Type B pancreatic cell (in vitro differentiated cells): ENCODE data around the gene GNPAT. TPM values are rescaled to one million over a fixed set of nuclear protein-coding genes. Genes with fewer than 3 reads are reported as not detected.

Experiments used
- DNase-seq: peaks from one replicate; pipeline ENCODE4 v3.0.0; 2021; ENCODE audit warnings: mixed read lengths; ENCODE audit not compliant: unreplicated experiment; ENCODE audit errors: extremely low spot score
- H3K27ac Mint-ChIP-seq: 2 replicates; pipeline ENCODE4 v1.8.0; 2021; ENCODE audit warnings: mild to moderate bottlenecking, mixed read lengths
- H3K27me3 Mint-ChIP-seq: 2 replicates; pipeline ENCODE4 v1.8.0; 2021; ENCODE audit warnings: mixed read lengths
- H3K36me3 Mint-ChIP-seq: 2 replicates; pipeline ENCODE4 v1.8.0; 2021; ENCODE audit warnings: mixed read lengths
- H3K4me1 Mint-ChIP-seq: one replicate; pipeline ENCODE4 v1.8.0; 2021; ENCODE audit warnings: mixed read lengths; ENCODE audit not compliant: unreplicated experiment
- H3K4me3 Mint-ChIP-seq: 2 replicates; pipeline ENCODE4 v1.8.0; 2021; ENCODE audit warnings: mild to moderate bottlenecking, mixed read lengths
- H3K9me3 Mint-ChIP-seq: 2 replicates; pipeline ENCODE4 v1.8.0; 2021; ENCODE audit warnings: mixed read lengths
- total RNA-seq: library from RNA; stranded (reverse); gene quantifications from 2 replicates; pipeline ENCODE4 v1.2.1, GENCODE V29; 2021; ENCODE audit warnings: low replicate concordance
- TF ChIP-seq, protein P1 (sequence below): fragments of 200-600 bp; sonication (generic); conservative IDR thresholded peaks from 2 replicates; pipeline ENCODE4 v1.5.0; 2021; ENCODE audit warnings: antibody characterized with exemption, mild to moderate bottlenecking

The GNPAT gene
- total RNA-seq, 1 donor from 2014 or later = 54.3 TPM

DNA sequence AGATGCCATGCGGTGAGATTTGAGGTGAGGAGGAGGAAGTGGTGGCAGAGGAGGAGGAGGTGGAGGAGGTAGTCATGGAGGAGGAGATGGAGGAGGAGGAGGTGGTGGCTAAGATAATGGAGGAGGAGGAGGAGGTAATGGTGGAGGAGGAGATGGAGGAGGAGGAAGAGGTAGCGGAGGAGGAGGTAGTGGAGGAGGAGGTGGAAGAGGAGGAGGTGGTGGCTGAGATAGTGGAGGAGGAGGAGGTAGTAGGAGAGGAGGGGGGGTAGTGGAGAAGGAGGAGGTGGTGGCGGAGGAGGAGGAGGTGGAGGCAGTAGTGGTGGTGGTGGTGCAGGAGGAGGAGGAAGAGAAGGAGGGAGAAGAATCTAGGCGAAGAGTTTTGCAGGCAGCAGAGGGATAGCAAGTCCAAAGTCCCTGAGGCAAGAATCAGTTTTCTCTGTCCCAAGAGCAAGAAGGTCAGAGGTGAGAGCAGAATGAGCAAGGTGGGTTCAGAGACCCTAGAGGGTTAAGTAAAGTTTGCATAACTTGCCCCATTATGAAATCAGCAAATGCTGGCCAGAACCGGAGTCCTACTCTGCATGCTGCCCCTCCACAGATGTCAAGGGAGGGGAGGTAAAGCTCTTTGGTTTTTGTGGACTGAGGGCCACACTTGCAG lies 38.9 kb upstream of the GNPAT start:
- TF ChIP-seq, protein P1, sequence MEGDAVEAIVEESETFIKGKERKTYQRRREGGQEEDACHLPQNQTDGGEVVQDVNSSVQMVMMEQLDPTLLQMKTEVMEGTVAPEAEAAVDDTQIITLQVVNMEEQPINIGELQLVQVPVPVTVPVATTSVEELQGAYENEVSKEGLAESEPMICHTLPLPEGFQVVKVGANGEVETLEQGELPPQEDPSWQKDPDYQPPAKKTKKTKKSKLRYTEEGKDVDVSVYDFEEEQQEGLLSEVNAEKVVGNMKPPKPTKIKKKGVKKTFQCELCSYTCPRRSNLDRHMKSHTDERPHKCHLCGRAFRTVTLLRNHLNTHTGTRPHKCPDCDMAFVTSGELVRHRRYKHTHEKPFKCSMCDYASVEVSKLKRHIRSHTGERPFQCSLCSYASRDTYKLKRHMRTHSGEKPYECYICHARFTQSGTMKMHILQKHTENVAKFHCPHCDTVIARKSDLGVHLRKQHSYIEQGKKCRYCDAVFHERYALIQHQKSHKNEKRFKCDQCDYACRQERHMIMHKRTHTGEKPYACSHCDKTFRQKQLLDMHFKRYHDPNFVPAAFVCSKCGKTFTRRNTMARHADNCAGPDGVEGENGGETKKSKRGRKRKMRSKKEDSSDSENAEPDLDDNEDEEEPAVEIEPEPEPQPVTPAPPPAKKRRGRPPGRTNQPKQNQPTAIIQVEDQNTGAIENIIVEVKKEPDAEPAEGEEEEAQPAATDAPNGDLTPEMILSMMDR = no peak
- Mint-ChIP-seq H3K4me1 (peaks cover 4% of the 10 kb centered on the region), H3K4me3 (no peak overlapping the region), H3K36me3 (no peaks in the 10 kb centered on the region), H3K27me3 (peaks cover 53% of the 10 kb centered on the region), H3K27ac (no peak overlapping the region), H3K9me3 (no peaks in the 10 kb centered on the region)
- DNase-seq = no peak

DNA sequence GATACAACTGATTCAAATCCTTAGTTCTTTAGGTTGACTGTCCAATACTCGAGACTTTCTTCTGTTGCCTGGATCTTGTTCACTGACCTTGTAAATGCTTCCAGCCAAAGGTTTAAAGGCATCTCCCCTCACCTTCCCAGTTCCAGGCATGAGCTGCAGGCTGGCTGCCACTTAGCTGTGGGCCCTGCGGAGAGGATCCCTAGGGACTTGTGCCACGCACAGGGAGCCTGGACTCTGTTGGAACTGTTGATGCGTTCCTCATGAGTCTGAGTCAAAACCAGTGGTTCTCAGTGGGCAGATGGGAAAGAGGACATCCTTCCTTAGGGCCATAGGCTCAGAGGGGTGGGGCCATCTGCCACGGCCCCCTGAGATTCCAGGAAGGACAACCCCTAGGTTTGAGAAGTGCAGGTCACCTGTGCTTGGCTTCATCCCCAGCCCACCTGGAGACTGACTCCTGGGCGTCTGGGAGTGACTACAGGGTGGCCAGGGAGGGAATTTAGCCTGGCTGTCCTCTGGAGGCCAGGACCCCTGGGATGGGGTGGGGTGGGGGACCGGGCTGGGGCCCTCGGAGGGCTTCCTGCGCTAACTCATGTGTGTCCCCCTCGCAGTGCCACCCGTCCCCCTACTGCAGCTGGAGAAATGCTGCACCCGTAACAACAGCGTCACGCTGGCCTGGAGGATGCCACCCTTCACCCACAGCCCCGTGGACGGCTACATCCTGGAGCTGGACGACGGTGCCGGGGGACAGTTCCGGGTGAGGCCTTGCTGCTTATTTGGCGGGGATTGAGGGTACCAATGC lies 37.6 kb upstream of the GNPAT start:
- Mint-ChIP-seq H3K27ac (no peak overlapping the region), H3K27me3 (peaks cover 48% of the 10 kb centered on the region), H3K9me3 (no peaks in the 10 kb centered on the region), H3K4me3 (no peak overlapping the region), H3K36me3 (no peaks in the 10 kb centered on the region), H3K4me1 (peaks cover 4% of the 10 kb centered on the region)
- TF ChIP-seq, protein P1 = no peak
- DNase-seq = no peak

DNA sequence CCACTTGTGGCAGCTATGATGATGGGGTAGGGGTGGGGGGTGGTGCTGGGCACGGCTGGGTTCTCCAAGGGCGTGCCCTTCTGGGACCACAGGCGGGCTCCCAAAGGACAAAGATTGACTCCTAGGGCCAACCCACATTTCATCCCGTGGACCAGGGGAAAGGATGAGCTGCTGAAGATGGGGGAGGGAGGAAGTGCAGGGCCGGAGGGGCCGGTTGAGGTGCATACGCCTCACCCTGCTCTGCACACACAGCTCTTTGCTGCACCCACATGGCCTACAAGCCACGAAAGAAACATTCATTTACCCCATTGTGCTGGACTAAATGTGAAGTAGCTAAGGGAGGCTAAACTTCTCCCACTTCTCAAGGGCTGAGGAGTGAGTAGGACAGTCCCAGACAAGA lies 34.2 kb upstream of the GNPAT start:
- H3K36me3 Mint-ChIP-seq = no peaks in the 10 kb centered on the region
- TF ChIP-seq, protein P1 = no peak
- H3K4me3 Mint-ChIP-seq = no peak overlapping the region
- DNase-seq = no peak
- H3K9me3 Mint-ChIP-seq = no peaks in the 10 kb centered on the region
- peaks cover 5% of the 10 kb centered on the region for H3K4me1 Mint-ChIP-seq
- H3K27ac Mint-ChIP-seq = no peak overlapping the region
- peaks cover 22% of the 10 kb centered on the region for H3K27me3 Mint-ChIP-seq

DNA sequence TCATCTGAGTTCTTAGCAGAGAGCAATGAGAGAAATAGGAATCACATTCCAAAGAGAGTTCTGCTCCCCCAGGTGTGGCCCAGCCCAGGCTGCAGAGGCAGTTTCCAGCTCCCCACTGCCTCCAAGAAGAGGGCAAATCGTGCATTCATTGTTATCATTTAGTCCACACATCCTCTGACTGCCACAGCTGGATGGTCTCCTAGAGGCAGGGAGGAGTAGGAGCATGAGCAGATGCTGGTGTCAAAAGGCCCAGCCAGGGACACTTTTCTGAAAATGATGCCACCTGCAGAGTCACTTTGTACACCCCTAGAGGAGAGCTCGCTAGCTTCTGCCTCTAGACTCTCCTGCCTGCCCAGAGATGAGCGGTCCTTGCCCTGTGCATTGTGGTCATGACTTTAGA lies 33.6 kb upstream of the GNPAT start:
- no peak overlapping the region for H3K4me3 Mint-ChIP-seq
- H3K27ac Mint-ChIP-seq = no peak overlapping the region
- DNase-seq = no peak
- no peaks in the 10 kb centered on the region for H3K9me3 Mint-ChIP-seq
- peaks cover 5% of the 10 kb centered on the region for H3K4me1 Mint-ChIP-seq
- peaks cover 19% of the 10 kb centered on the region for H3K27me3 Mint-ChIP-seq
- TF ChIP-seq, protein P1 = no peak
- no peaks in the 10 kb centered on the region for H3K36me3 Mint-ChIP-seq

DNA sequence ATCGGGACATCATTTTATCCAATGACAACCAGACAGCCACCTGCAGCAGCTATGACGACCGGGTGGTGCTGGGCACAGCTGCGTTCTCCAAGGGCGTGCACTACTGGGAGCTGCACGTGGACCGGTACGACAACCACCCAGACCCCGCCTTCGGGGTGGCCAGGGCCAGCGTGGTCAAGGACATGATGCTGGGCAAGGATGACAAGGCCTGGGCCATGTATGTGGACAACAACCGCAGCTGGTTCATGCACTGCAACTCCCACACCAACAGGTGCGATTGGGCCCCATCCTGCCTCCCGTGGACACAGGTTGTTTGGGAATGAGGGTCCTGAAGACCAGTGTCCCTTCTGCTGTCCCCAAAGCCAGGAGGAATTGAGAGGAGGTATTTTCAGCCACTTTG lies 32.0 kb upstream of the GNPAT start:
- Mint-ChIP-seq H3K9me3 (no peaks in the 10 kb centered on the region), H3K36me3 (no peaks in the 10 kb centered on the region), H3K27ac (no peak overlapping the region), H3K4me1 (peaks cover 5% of the 10 kb centered on the region), H3K27me3 (peaks cover 16% of the 10 kb centered on the region), H3K4me3 (no peak overlapping the region)
- TF ChIP-seq, protein P1 = no peak
- no peak for DNase-seq
